ENCODE results near the gene HOXB8. TPM values are rescaled to one million over a fixed set of nuclear protein-coding genes. Genes with fewer than 3 reads are reported as not detected.

Gene HOXB8
- total RNA-seq: under 1 TPM in 1 of 10 donors, not detected in 9; 0.55 TPM
- polyA plus RNA-seq: not detected
- long read RNA-seq, donor 1: 0 reads
- long read RNA-seq, donor 2: 0 reads
- long read RNA-seq, donor 3: 0 reads

DNA sequence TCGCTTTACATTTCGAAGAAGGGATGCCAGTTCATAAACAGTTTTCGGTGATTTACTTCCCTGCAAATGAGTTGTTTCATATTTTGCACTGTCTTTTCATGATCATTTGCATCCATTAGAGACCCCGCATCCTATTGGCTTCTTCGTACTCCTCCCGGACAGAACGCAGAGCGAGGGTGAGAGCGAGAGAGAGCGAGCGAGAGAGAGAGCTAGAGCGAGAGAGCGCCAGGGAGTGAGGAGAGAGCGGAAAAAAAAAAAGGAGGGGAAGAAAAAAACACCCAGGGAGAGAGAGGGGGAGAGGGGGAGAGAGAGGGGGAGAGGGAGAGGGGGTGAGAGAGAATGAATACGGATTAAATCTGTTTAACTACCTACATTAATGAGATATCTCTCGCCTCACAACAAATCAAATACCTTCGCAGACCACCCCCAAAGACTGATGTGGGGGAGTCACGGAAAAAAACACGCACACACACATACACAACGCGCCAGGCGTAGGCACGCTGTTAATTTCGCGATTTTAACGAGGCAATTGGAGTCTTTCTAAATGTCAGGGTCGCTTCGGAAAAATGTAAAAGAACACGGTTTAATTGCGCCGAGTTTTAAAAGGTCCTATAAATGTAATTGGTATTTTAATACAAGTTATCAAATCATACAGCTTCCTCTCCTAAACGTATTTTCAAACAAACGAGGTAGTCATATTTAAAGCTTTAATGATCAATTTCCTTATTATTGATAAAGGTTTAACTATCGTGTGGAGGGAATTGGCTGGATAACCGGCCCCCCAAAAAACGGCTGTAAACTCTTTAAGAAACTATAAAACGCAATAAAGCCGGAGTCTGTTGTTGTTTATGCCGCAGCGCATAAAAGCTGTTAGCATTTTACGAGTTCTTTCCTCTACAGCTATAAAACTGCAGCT is at the start of gene HOXB8:
TSS of gene HOXB8 (minus strand) at position 246 of the 916 bp plus-strand sequence. CDS start 588 bp downstream, outside the sequence.
- peak within 1 kb of the TSS in 2 of 10 donors; percentile 5 to 17 for H3K4me3 ChIP-seq

DNA sequence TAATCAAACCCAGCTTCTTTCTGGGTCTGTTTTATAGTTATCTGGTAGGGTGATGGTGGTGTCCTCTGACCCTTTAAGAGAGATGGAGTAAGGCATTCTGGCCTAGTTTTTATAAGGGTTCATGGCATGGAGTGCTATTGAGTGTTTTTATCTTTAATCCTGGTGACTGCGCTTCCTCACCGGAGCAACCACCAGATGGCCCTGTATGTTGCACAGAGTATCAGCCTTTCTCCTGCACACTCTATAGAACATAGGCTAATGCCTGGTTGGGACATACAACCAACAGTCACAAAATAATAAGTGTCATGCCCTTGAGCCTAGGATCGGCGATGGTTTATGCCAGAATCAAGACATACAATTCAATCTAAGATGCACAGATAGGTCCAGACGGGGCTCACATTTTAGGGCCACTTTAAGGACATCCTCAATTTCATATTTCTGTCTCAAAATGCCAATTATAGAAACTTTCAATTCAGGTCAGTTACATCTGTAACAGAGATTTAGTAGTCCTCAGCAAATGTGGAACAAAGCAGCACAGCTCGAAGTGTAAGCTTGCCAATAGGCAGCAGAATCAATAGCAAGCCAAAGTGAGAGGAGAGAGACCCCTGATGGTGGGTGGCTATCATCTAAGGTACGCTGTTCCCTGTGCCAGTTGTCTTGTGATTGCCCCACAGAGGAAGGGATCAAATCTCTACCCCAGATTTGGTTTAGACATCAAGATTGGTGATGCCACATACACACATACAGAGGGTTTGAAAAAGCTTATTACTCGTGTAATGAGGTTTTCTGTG is 48.2 kb upstream of the HOXB8 start:
- H3K27me3 ChIP-seq: peaks cover 0 to 95% (median 83%) of the 10 kb centered on the region in 7 donors
- 66 to 73% methylated on average over 8 of the region's 8 CpGs for whole genome bisulfite sequencing, 2 donors
- intact Hi-C loops (cut with DNase I): no loop called here
- TF ChIP-seq, protein P1, sequence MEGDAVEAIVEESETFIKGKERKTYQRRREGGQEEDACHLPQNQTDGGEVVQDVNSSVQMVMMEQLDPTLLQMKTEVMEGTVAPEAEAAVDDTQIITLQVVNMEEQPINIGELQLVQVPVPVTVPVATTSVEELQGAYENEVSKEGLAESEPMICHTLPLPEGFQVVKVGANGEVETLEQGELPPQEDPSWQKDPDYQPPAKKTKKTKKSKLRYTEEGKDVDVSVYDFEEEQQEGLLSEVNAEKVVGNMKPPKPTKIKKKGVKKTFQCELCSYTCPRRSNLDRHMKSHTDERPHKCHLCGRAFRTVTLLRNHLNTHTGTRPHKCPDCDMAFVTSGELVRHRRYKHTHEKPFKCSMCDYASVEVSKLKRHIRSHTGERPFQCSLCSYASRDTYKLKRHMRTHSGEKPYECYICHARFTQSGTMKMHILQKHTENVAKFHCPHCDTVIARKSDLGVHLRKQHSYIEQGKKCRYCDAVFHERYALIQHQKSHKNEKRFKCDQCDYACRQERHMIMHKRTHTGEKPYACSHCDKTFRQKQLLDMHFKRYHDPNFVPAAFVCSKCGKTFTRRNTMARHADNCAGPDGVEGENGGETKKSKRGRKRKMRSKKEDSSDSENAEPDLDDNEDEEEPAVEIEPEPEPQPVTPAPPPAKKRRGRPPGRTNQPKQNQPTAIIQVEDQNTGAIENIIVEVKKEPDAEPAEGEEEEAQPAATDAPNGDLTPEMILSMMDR (IDR thresholded peaks at IDR 0.05): no peak
- DNase-seq (no peak), ATAC-seq (no peak)
- no peak overlapping the region for H3K4me3 ChIP-seq
- H3K27ac ChIP-seq: no peak overlapping the region
- H3K9me3 ChIP-seq: no peaks in the 10 kb centered on the region
- H3K36me3 ChIP-seq: no peaks in the 10 kb centered on the region
- H3K4me1 ChIP-seq: no peaks in the 10 kb centered on the region

More for the DNA sequence above, at the start of gene HOXB8:
- DNase-seq (no peak), ATAC-seq (no peak)
- peaks cover 0 to 5% (median 0%) of the 10 kb centered on the region in 9 donors for H3K36me3 ChIP-seq
- 7 to 11% methylated on average over 40 to 41 of the region's 41 CpGs for WGBS, 2 donors
- TF ChIP-seq, protein P1 (IDR thresholded peaks at IDR 0.05): no peak
- H3K9me3 ChIP-seq: no peaks in the 10 kb centered on the region
- H3K4me1 ChIP-seq: peaks cover 7 to 65% (median 35%) of the 10 kb centered on the region in 9 donors
- intact Hi-C loops (cut with DNase I): loop anchor here in 9 of 10 donors (5.0 to 10.0 kb wide), 8 partner anchors 263 to 591 kb away; no protein-coding TSS in a partner anchor
- peaks cover 82 to 100% (median 99%) of the 10 kb centered on the region in 7 donors for H3K27me3 ChIP-seq
- peak within 1 kb of the TSS in 1 of 10 donors; percentile 24 for H3K27ac ChIP-seq

DNA sequence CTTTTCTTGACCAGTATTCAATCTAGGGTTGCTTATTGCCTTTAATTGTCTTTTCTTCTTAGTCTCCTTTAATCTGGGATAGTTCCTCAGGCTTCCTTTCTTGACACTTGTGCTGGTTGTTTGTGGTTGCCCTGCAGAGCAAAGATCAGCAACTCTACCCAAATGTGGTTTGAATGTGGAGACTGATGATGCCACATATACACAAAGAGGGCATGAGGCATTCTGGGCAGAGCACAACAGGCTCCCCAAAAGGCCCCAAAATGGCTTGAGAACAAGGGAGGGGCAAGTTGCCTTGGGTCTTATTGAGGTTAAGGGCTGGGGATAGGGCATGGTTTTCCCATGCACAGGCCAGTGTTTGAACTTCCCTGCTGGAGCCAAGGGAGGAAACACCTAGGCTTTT is 40.8 kb upstream of the HOXB8 start:
- Histone ChIP-seq H3K27ac (no peak overlapping the region), H3K27me3 (peaks cover 0 to 70% (median 55%) of the 10 kb centered on the region in 7 donors), H3K9me3 (peaks cover 0 to 5% (median 0%) of the 10 kb centered on the region in 11 donors), H3K4me3 (no peak overlapping the region), H3K36me3 (no peaks in the 10 kb centered on the region), H3K4me1 (no peaks in the 10 kb centered on the region)
- ATAC-seq (no peak), DNase-seq (no peak)
- intact Hi-C loops (cut with DNase I): no loop called here
- TF ChIP-seq, protein P1 (IDR thresholded peaks at IDR 0.05): no peak

DNA sequence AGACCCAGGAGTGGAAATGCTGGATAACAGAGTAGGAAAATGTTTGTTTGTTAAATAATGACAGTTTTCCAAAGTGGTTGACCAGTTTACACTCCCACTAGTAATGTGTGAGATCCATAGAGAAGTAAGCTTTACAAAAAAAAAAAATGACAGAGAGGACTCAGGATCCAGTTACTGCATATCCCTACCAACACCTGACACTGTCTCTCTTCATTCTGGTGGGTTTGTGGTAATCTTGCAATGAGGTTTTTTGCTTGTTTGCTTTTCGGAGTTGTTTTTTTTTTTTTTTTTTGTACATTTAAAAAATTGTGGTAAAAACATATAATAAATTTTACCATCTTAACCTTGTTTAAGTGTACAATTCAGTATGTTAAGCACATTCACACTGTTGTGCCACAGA is 34.6 kb upstream of the HOXB8 start:
- DNase-seq (no peak), ATAC-seq (no peak)
- Histone ChIP-seq H3K36me3 (no peaks in the 10 kb centered on the region), H3K4me3 (no peak overlapping the region), H3K27ac (no peak overlapping the region), H3K9me3 (peaks cover 0 to 5% (median 0%) of the 10 kb centered on the region in 11 donors), H3K27me3 (peaks cover 14 to 98% (median 83%) of the 10 kb centered on the region in 7 donors), H3K4me1 (peaks cover 0 to 15% (median 4%) of the 10 kb centered on the region in 9 donors)
- intact Hi-C loops (cut with DNase I): no loop called here
- TF ChIP-seq, protein P1 (IDR thresholded peaks at IDR 0.05): no peak
- 64 to 82% methylated on average over 1 of the region's 1 CpG for WGBS, 2 donors
